OCI-LY1 (cell line): ENCODE results near the gene RANBP17.

Source experiments
- CTCF ChIP-seq: fragments of 200-600 bp; sonication (generic), shearing (Covaris generic); IDR thresholded peaks from 2 replicates; pipeline ENCODE4 v1.5.1; 2017; ENCODE audit warnings: mild to moderate bottlenecking, antibody characterized with exemption, low read length, moderate library complexity, mixed read lengths
- EZH2 ChIP-seq: fragments of 200-600 bp; sonication (generic), shearing (Covaris generic); IDR thresholded peaks from 2 replicates; pipeline ENCODE4 v1.8.0; 2017; ENCODE audit warnings: borderline replicate concordance, mixed run types, mild to moderate bottlenecking, antibody characterized with exemption, low read length, moderate library complexity, mixed read lengths

DNA sequence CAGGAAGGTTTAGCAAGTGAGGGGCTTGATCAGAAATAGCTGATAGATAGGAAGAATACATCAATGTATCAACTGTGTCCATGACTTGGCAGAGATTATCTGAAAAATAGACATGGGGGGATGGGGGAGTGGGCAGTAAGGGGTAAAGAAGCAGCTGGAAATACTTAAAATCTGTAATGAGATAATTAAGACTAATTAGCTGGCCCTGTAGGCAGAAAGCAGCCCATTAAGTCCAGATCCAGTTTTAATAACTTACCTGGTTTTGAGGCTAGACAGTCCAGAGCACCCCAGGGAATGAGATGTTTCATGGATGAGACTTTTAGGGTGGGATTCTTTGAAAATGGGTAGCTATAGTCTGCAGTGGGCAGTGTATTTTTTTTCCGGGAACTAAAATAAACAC is 330.3 kb downstream of the RANBP17 start:
- TF ChIP-seq CTCF: no peak
- TF ChIP-seq EZH2: no peak
